Measurements from ENCODE around the gene ZSCAN30. TPM values are rescaled to one million over a fixed set of nuclear protein-coding genes. Genes with fewer than 3 reads are reported as not detected.

Gene ZSCAN30
- polyA plus RNA-seq, 4 donors, result 28.3 to 53.9 (median 38.9) TPM

- DNase-seq (ENCODE audit: low read depth in 4 of 4, low spot score in 3 of 4), result no peak
These were observed 5.9 kb downstream of the ZSCAN30 start for GRCh38 chr18:35283923-35284794.

- DNase-seq (ENCODE audit: low read depth in 4 of 4, low spot score in 3 of 4), result no peak
These were observed 7.7 kb downstream of the ZSCAN30 start for GRCh38 chr18:35282353-35282752.

GRCh38 chr18:35278969-35279368, 11.1 kb downstream of the ZSCAN30 start:
- no peak for DNase-seq (ENCODE audit: low read depth in 4 of 4, low spot score in 3 of 4)

GRCh38 chr18:35278085-35278484, 11.9 kb downstream of the ZSCAN30 start:
- DNase-seq (ENCODE audit: low read depth in 4 of 4, low spot score in 3 of 4), result no peak

- no peak for DNase-seq (ENCODE audit: low read depth in 4 of 4, low spot score in 3 of 4)
These were observed 12.4 kb downstream of the ZSCAN30 start for GRCh38 chr18:35277633-35278032.

- no peak for DNase-seq (ENCODE audit: low read depth in 4 of 4, low spot score in 3 of 4)
These were observed 13.8 kb downstream of the ZSCAN30 start for GRCh38 chr18:35276267-35276666.

- DNase-seq (ENCODE audit: low read depth in 4 of 4, low spot score in 3 of 4), result no peak
These were observed 18.4 kb downstream of the ZSCAN30 start for GRCh38 chr18:35271656-35272055.

- no peak for DNase-seq (ENCODE audit: low read depth in 4 of 4, low spot score in 3 of 4)
These were observed 21.2 kb downstream of the ZSCAN30 start for GRCh38 chr18:35268821-35269220.

GRCh38 chr18:35267809-35268208, 22.2 kb downstream of the ZSCAN30 start:
- peak in 1 of 4 donors; percentile 14 for DNase-seq (ENCODE audit: low read depth in 4 of 4, low spot score in 3 of 4)

GRCh38 chr18:35267161-35267651, 22.8 kb downstream of the ZSCAN30 start:
- peak in 3 of 4 donors; percentile 65 to 72 (median 70) for DNase-seq (ENCODE audit: low read depth in 4 of 4, low spot score in 3 of 4)

GRCh38 chr18:35264409-35264808, 25.6 kb downstream of the ZSCAN30 start:
- no peak for DNase-seq (ENCODE audit: low read depth in 4 of 4, low spot score in 3 of 4)

- no peak for DNase-seq (ENCODE audit: low read depth in 4 of 4, low spot score in 3 of 4)
These were observed 33.1 kb downstream of the ZSCAN30 start for GRCh38 chr18:35256947-35257346.

GRCh38 chr18:35253655-35254287, 36.3 kb downstream of the ZSCAN30 start:
- DNase-seq (ENCODE audit: low read depth in 4 of 4, low spot score in 3 of 4), result no peak

GRCh38 chr18:35252466-35252865, 37.6 kb downstream of the ZSCAN30 start:
- DNase-seq (ENCODE audit: low read depth in 4 of 4, low spot score in 3 of 4), result no peak

GRCh38 chr18:35248429-35248828, 41.6 kb downstream of the ZSCAN30 start:
- no peak for DNase-seq (ENCODE audit: low read depth in 4 of 4, low spot score in 3 of 4)

- DNase-seq (ENCODE audit: low read depth in 4 of 4, low spot score in 3 of 4), result no peak
These were observed 42.4 kb downstream of the ZSCAN30 start for GRCh38 chr18:35247412-35248249.

- no peak for DNase-seq (ENCODE audit: low read depth in 4 of 4, low spot score in 3 of 4)
These were observed 43.2 kb downstream of the ZSCAN30 start for GRCh38 chr18:35246831-35247230.

- DNase-seq (ENCODE audit: low read depth in 4 of 4, low spot score in 3 of 4), result no peak
These were observed 44.2 kb downstream of the ZSCAN30 start for GRCh38 chr18:35245719-35246317.

- DNase-seq (ENCODE audit: low read depth in 4 of 4, low spot score in 3 of 4), result no peak
These were observed 45.4 kb downstream of the ZSCAN30 start for GRCh38 chr18:35244671-35245070.

- DNase-seq (ENCODE audit: low read depth in 4 of 4, low spot score in 3 of 4), result no peak
These were observed 47.6 kb downstream of the ZSCAN30 start for GRCh38 chr18:35242426-35242825.

- DNase-seq (ENCODE audit: low read depth in 4 of 4, low spot score in 3 of 4), result peak in 2 of 4 donors; percentile 15 to 22
These were observed 48.6 kb downstream of the ZSCAN30 start for GRCh38 chr18:35241448-35241804.

All from left renal pelvis (tissue), 4 donors.